ENCODE measurements around the gene NTS.

DNA sequence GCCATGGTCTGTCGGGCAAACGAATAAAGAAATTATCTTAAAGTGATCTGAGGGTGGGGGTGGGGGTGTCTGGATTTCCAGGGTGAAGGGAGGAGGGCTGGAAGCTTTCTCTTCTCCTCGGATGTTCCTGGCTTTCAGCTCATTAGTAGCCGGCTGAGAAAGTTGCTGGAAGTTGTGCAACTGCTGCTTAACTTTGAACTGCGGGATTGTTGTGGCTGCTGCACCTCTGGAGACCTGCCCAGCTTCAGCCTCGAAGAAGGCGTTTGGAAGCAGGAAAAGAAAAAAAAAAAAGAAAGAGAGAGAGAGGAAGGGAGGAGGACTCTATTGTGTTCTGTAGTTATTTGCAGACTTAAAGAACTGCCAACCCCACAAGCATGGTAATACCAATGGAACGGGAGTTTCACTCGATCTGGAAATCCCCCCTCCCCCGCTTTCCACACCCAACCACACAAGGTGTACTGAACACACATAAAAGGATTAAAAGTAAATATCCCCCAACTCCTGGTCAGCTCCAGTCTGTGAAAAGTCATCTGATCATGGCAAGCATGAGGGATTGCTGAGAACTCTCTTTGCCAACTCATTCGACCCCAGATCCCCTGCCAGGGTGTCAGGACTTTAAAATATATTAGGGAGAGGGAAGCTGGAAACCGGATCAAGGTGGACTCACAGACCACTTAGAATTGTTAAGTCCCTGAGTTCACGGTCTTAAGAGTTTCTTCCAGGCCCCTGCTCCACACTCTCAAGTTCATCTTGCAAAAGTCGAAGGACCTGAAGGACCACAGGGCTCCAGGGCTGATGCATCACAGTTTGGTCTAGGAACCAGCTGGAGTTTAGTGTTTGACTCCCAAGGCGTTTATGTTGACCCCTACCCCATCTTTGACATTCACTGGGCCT lies 37.7 kb upstream of the NTS start, which contains the start of gene RASSF9:
- TF ChIP-seq, protein P1, sequence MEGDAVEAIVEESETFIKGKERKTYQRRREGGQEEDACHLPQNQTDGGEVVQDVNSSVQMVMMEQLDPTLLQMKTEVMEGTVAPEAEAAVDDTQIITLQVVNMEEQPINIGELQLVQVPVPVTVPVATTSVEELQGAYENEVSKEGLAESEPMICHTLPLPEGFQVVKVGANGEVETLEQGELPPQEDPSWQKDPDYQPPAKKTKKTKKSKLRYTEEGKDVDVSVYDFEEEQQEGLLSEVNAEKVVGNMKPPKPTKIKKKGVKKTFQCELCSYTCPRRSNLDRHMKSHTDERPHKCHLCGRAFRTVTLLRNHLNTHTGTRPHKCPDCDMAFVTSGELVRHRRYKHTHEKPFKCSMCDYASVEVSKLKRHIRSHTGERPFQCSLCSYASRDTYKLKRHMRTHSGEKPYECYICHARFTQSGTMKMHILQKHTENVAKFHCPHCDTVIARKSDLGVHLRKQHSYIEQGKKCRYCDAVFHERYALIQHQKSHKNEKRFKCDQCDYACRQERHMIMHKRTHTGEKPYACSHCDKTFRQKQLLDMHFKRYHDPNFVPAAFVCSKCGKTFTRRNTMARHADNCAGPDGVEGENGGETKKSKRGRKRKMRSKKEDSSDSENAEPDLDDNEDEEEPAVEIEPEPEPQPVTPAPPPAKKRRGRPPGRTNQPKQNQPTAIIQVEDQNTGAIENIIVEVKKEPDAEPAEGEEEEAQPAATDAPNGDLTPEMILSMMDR (IDR thresholded peaks at IDR 0.05) = no peak
- TF ChIP-seq POLR2A (IDR thresholded peaks at IDR 0.05) = no peak

Data from transverse colon (tissue), 3 donors.